Ureter (tissue), 1 donor: ENCODE data around the gene YY1. TPM values are rescaled to one million over a fixed set of nuclear protein-coding genes. Genes with fewer than 3 reads are reported as not detected.

Source experiments
- total RNA-seq: library from RNA; stranded (reverse); gene quantifications from one replicate; pipeline ENCODE4 v1.2.4, GENCODE V29; 2023
- donor health status: DM: yes; HTN: yes; CAD: no.

YY1 gene
- total RNA-seq, 1 donor from 2014 or later = 79.4 TPM

Other genes starting within 250 kb of the YY1 start
- 121 TPM for gene EVL, start 173.7 kb upstream of the YY1 start, total RNA-seq
- gene DEGS2, start 79.5 kb upstream of the YY1 start, total RNA-seq = 59.9 TPM
- 58.4 TPM for gene SLC25A29, start 67.3 kb downstream of the YY1 start, total RNA-seq
- gene SLC25A47, start 84.2 kb downstream of the YY1 start, total RNA-seq = not detected
- 14.7 TPM for gene WDR25, start 137.3 kb downstream of the YY1 start, total RNA-seq